Keratinocyte (primary cell): ENCODE measurements around the gene FAU. TPM values are rescaled to one million over a fixed set of nuclear protein-coding genes. Genes with fewer than 3 reads are reported as not detected.

Experiments used
- DNase-seq: peaks from one replicate; pipeline ENCODE4 v3.0.0-alpha.2; 2011; ENCODE audit warnings: low read depth, missing footprints, low spot score
- FAIRE-seq: peaks from 2 replicates; lab custom pipeline; 2011; peaks lifted over from hg19 to GRCh38; lab: Jason Lieb, UNC
- H2AFZ ChIP-seq: 2 replicates; pipeline ENCODE4 v1.6.0; 2012; ENCODE audit warnings: low read length, control low read depth, inconsistent platforms; ENCODE audit not compliant: control insufficient read depth
- H3K27ac ChIP-seq: 2 replicates; pipeline ENCODE4 v1.5.1; 2011; ENCODE audit warnings: low read length; ENCODE audit not compliant: control insufficient read depth, insufficient read depth
- H3K27me3 ChIP-seq: 3 replicates; pipeline ENCODE4 v1.6.0; 2011; ENCODE audit warnings: low read length; ENCODE audit not compliant: control insufficient read depth, insufficient read depth; ENCODE audit errors: extremely low read depth
- H3K36me3 ChIP-seq, 2 experiments: 2 replicates in 1 of 2; 3 replicates in 1 of 2; pipeline ENCODE4 v1.5.1; 2011; ENCODE audit warnings: low read length in 2 of 2, mild to moderate bottlenecking in 1 of 2; ENCODE audit not compliant: control insufficient read depth in 2 of 2, insufficient read depth in 2 of 2; ENCODE audit errors: extremely low read depth in 1 of 2
- H3K4me1 ChIP-seq: 3 replicates; pipeline ENCODE4 v1.5.1; 2011; ENCODE audit warnings: low read length; ENCODE audit not compliant: control insufficient read depth, insufficient read depth; ENCODE audit errors: extremely low read depth
- H3K4me2 ChIP-seq: 3 replicates; pipeline ENCODE4 v1.6.0; 2011; ENCODE audit warnings: low read depth, low read length; ENCODE audit not compliant: control insufficient read depth, insufficient read depth; ENCODE audit errors: extremely low read depth
- H3K4me3 ChIP-seq, 3 experiments: fragments of 200-600 bp in 1 of 3; sonication (generic) in 1 of 3; 2 replicates in 2 of 3; 3 replicates in 1 of 3; pipeline ENCODE4 v1.5.1; 2011 to 2016; ENCODE audit warnings: low read length in 3 of 3, mild to moderate bottlenecking in 3 of 3, control low read depth in 2 of 3, inconsistent platforms in 1 of 3, low read depth in 1 of 3, mixed read lengths in 1 of 3, mixed run types in 1 of 3, moderate library complexity in 1 of 3; ENCODE audit not compliant: control insufficient read depth in 2 of 3, insufficient read depth in 2 of 3; ENCODE audit errors: extremely low read depth in 1 of 3
- H3K79me2 ChIP-seq: 2 replicates; pipeline ENCODE4 v1.6.0; 2012; ENCODE audit warnings: low read length; ENCODE audit not compliant: control insufficient read depth, insufficient read depth
- H3K9ac ChIP-seq: 3 replicates; pipeline ENCODE4 v1.6.0; 2011; ENCODE audit warnings: low read length; ENCODE audit not compliant: control insufficient read depth, insufficient read depth; ENCODE audit errors: extremely low read depth
- H3K9me1 ChIP-seq: 3 replicates; pipeline ENCODE4 v1.6.0; 2011; ENCODE audit warnings: low read length; ENCODE audit not compliant: control insufficient read depth, insufficient read depth; ENCODE audit errors: extremely low read depth
- H3K9me3 ChIP-seq: 2 replicates; pipeline ENCODE4 v1.5.1; 2012; ENCODE audit warnings: low read depth, low read length; ENCODE audit not compliant: control insufficient read depth
- H4K20me1 ChIP-seq: 3 replicates; pipeline ENCODE4 v1.6.0; 2011; ENCODE audit warnings: low read length; ENCODE audit not compliant: control insufficient read depth, insufficient read depth; ENCODE audit errors: extremely low read depth
- CTCF ChIP-seq, 3 experiments: IDR thresholded peaks in 1 of 3; conservative IDR thresholded peaks in 1 of 3; optimal IDR thresholded peaks in 1 of 3; 2 replicates in 2 of 3; 3 replicates in 1 of 3; pipeline versions ENCODE3 to v1.5.1; 2011; ENCODE audit warnings: low read length in 3 of 3, mild to moderate bottlenecking in 3 of 3, moderate library complexity in 2 of 3, control low read depth in 1 of 3, inconsistent platforms in 1 of 3; ENCODE audit not compliant: insufficient read depth in 2 of 3; ENCODE audit errors: extremely low read depth in 1 of 3
- EZH2 ChIP-seq: IDR thresholded peaks from one replicate; pipeline ENCODE4 v1.6.1; 2012; ENCODE audit warnings: inconsistent platforms, mild to moderate bottlenecking, low read length, moderate library complexity
- dilution Hi-C: fragments of 300-500 bp; cut with MboI; formaldehyde crosslinking; loops from one replicate; pipeline ENCODE4 v1.7.0; 2020; ENCODE audit warnings: low sequenced_read_pairs; ENCODE audit not compliant: extremely low pct_ligation_motif_present
- polyA plus RNA-seq, 5 experiments: library from polyadenylated mRNA; depleted of rRNA in 3 of 5; stranded (reverse) in 3 of 5; stranded (forward) in 1 of 5; unstranded in 1 of 5; fragments of >200 nt; gene quantifications; 1 replicate in 1 of 5; 2 replicates in 3 of 5; 3 replicates in 1 of 5; pipeline versions ENCODE4 v1.2.1 to v1.2.3, GENCODE V29; 2011 to 2012; ENCODE audit warnings: missing spikeins in 2 of 5, low read depth in 1 of 5, low replicate concordance in 1 of 5

The FAU gene
- polyA plus RNA-seq, 1 donor (not counting 4 experiments of a cell fraction or from before 2014, with no cell fraction given): 452 TPM

GRCh38 chr11:65156926-65157325 is 35.0 kb upstream of the FAU start:
- H2AFZ ChIP-seq: no peak overlapping the region
- H3K79me2 ChIP-seq: no peaks in the 10 kb centered on the region
- H3K4me2 ChIP-seq: no peak overlapping the region
- H3K9ac ChIP-seq: no peak overlapping the region
- H3K36me3 ChIP-seq: no peaks in the 10 kb centered on the region
- dilution Hi-C loops: no loop called here
- H3K27ac ChIP-seq: no peak overlapping the region
- FAIRE-seq: no peak
- DNase-seq: no peak
- H3K4me1 ChIP-seq: no peaks in the 10 kb centered on the region
- no peaks in the 10 kb centered on the region for H3K9me1 ChIP-seq
- H3K27me3 ChIP-seq: no peaks in the 10 kb centered on the region
- H4K20me1 ChIP-seq: no peaks in the 10 kb centered on the region
- no peaks in the 10 kb centered on the region for H3K9me3 ChIP-seq
- no peak overlapping the region for H3K4me3 ChIP-seq
- TF ChIP-seq CTCF (optimal IDR thresholded peaks at IDR 0.05 in 1 of 3, IDR thresholded peaks at IDR 0.05 in 1 of 3, conservative IDR thresholded peaks at IDR 0.05 in 1 of 3; ENCODE audit: extremely low read depth in 1 of 3, insufficient read depth in 2 of 3, low read length in 3 of 3) (no peak), EZH2 (no peak)

- dilution Hi-C loops: no loop called here
Observed at GRCh38 chr11:65156256-65156655, 34.3 kb upstream of the FAU start.

More at GRCh38 chr11:65156256-65156655, 34.3 kb upstream of the FAU start:
- FAIRE-seq: no peak
- H3K79me2 ChIP-seq: no peaks in the 10 kb centered on the region
- peaks cover 3% of the 10 kb centered on the region for H3K4me1 ChIP-seq
- no peaks in the 10 kb centered on the region for H3K9me1 ChIP-seq
- H3K9me3 ChIP-seq: no peaks in the 10 kb centered on the region
- H3K36me3 ChIP-seq: no peaks in the 10 kb centered on the region
- no peak for DNase-seq
- H3K4me2 ChIP-seq: no peak overlapping the region
- H4K20me1 ChIP-seq: no peaks in the 10 kb centered on the region
- H3K27me3 ChIP-seq: no peaks in the 10 kb centered on the region
- H2AFZ ChIP-seq: no peak overlapping the region
- no peak overlapping the region for H3K27ac ChIP-seq
- no peak overlapping the region for H3K4me3 ChIP-seq
- no peak overlapping the region for H3K9ac ChIP-seq
- TF ChIP-seq EZH2 (no peak), CTCF (optimal IDR thresholded peaks at IDR 0.05 in 1 of 3, IDR thresholded peaks at IDR 0.05 in 1 of 3, conservative IDR thresholded peaks at IDR 0.05 in 1 of 3; ENCODE audit: extremely low read depth in 1 of 3, insufficient read depth in 2 of 3, low read length in 3 of 3) (no peak)
